ENCODE measurements around the gene MRPL3. TPM values are rescaled to one million over a fixed set of nuclear protein-coding genes. Genes with fewer than 3 reads are reported as not detected.

The MRPL3 gene
- total RNA-seq, 4 donors from 2014 or later = 23.9 to 64.3 (median 37.4) TPM

DNA sequence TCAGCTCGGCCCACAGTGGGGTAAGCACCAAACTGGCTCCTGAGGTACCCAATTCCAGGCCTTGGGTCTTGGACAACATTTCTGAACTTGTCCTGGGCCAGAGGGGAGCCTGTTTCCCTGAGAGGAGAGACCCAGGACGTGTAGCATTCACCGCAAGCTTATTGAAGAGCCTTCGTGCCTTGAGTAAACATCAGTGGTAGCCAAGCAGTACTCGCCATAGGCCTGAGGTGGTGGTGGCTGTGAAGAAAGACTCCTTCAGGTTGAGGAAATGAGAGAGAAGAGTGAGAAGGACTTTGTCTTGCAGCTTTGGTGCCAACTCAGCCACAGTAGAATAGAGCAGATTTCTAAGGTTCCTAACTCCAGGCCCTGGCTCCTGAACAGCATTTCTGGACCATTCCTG is 71.0 kb downstream of the MRPL3 start:
- in situ Hi-C loops (cut with MboI; ENCODE audit: low pct_ligation_motif_present in 1 of 4, low pct_unique_long_range_greater_than_20kb in 1 of 4, low sequenced_read_pairs in 3 of 4) (no loop called here), intact Hi-C loops (cut with DNase I; ENCODE audit: low total_unique reads) (no loop called here)
- Histone ChIP-seq H3K36me3 (no peaks in the 10 kb centered on the region), H3K4me3 (no peak overlapping the region), H3K27me3 (no peaks in the 10 kb centered on the region), H3K9me3 (no peaks in the 10 kb centered on the region), H3K27ac (no peak overlapping the region), H3K4me1 (no peaks in the 10 kb centered on the region)
- TF ChIP-seq, protein P1, sequence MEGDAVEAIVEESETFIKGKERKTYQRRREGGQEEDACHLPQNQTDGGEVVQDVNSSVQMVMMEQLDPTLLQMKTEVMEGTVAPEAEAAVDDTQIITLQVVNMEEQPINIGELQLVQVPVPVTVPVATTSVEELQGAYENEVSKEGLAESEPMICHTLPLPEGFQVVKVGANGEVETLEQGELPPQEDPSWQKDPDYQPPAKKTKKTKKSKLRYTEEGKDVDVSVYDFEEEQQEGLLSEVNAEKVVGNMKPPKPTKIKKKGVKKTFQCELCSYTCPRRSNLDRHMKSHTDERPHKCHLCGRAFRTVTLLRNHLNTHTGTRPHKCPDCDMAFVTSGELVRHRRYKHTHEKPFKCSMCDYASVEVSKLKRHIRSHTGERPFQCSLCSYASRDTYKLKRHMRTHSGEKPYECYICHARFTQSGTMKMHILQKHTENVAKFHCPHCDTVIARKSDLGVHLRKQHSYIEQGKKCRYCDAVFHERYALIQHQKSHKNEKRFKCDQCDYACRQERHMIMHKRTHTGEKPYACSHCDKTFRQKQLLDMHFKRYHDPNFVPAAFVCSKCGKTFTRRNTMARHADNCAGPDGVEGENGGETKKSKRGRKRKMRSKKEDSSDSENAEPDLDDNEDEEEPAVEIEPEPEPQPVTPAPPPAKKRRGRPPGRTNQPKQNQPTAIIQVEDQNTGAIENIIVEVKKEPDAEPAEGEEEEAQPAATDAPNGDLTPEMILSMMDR (IDR thresholded peaks at IDR 0.05) = no peak
- TF ChIP-seq POLR2AphosphoS5 (IDR thresholded peaks at IDR 0.05) (no peak), POLR2A (IDR thresholded peaks at IDR 0.05) (no peak), EP300 (IDR thresholded peaks at IDR 0.05; ENCODE audit: low read depth) (no peak)
- DNase-seq = no peak
- WGBS, 2 donors (ENCODE audit: low coverage in 1 of 2) = 0 to 76% methylated on average over 1 to 5 of the region's 5 CpGs

DNA sequence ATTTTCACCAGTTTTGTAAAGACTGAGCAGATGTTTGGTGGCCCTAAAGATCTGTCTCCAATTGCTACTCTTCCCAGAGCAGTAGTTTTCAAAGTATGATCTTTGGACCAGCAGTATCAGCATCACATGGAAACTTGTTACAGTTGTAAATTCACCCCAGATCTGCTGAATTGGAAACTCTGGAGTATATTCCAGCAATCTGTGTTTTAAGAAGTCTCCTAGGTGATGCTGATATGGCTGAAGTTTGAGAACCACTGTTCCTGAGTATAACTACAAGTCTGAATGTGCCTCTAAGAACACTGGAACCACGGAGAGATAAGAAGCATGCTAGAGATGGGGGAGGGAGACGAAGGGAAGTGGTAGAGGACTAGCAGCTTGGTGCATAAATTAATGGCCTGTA is 75.5 kb downstream of the MRPL3 start:
- intact Hi-C loops (cut with DNase I; ENCODE audit: low total_unique reads) (no loop called here), in situ Hi-C loops (cut with MboI; ENCODE audit: low pct_ligation_motif_present in 1 of 4, low pct_unique_long_range_greater_than_20kb in 1 of 4, low sequenced_read_pairs in 3 of 4) (no loop called here)
- Histone ChIP-seq H3K27ac (no peak overlapping the region), H3K4me3 (no peak overlapping the region), H3K27me3 (no peaks in the 10 kb centered on the region), H3K9me3 (no peaks in the 10 kb centered on the region), H3K36me3 (no peaks in the 10 kb centered on the region), H3K4me1 (no peaks in the 10 kb centered on the region)
- 20 to 51% methylated on average over 1 to 2 of the region's 2 CpGs for WGBS, 2 donors (ENCODE audit: low coverage in 1 of 2)
- DNase-seq = no peak
- TF ChIP-seq POLR2A (IDR thresholded peaks at IDR 0.05) = no peak
- TF ChIP-seq EP300 (IDR thresholded peaks at IDR 0.05; ENCODE audit: low read depth) = no peak

GRCh38 chr3:131421957-131422498 is 80.7 kb downstream of the MRPL3 start:
- H3K4me3 ChIP-seq = no peak overlapping the region
- H3K36me3 ChIP-seq = no peaks in the 10 kb centered on the region
- intact Hi-C loops (cut with DNase I; ENCODE audit: low total_unique reads) (no loop called here), in situ Hi-C loops (cut with MboI; ENCODE audit: low pct_ligation_motif_present in 1 of 4, low pct_unique_long_range_greater_than_20kb in 1 of 4, low sequenced_read_pairs in 3 of 4) (no loop called here)
- DNase-seq = no peak
- H3K27me3 ChIP-seq = no peaks in the 10 kb centered on the region
- no peaks in the 10 kb centered on the region for H3K4me1 ChIP-seq
- H3K27ac ChIP-seq = no peak overlapping the region
- no peaks in the 10 kb centered on the region for H3K9me3 ChIP-seq
- TF ChIP-seq POLR2AphosphoS5 (IDR thresholded peaks at IDR 0.05) = no peak
- no peak for TF ChIP-seq EP300 (IDR thresholded peaks at IDR 0.05; ENCODE audit: low read depth)
- no peak for TF ChIP-seq POLR2A (IDR thresholded peaks at IDR 0.05)
- TF ChIP-seq, protein P1 (IDR thresholded peaks at IDR 0.05) = no peak

DNA sequence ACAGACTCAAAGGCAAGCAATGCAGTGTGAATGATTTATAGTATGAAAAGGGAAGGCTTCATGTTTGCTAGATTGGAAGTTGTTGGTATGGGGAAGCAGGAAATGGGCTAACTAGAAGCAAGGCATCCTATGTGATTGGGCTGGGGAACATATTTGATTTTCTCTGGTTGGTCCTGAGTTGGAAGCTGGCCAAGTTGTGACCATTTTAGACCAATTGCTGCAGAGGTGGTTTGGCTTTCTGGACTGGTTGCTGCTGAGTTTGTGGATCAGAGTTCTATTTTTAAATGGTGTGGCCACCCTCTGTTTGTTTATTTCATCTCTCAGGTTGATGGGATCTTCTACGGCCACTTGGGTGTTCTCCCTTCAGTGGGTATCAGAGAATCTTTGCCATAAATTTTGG is 81.5 kb downstream of the MRPL3 start:
- in situ Hi-C loops (cut with MboI; ENCODE audit: low pct_ligation_motif_present in 1 of 4, low pct_unique_long_range_greater_than_20kb in 1 of 4, low sequenced_read_pairs in 3 of 4) (no loop called here), intact Hi-C loops (cut with DNase I; ENCODE audit: low total_unique reads) (no loop called here)
- 73% methylated on average over 1 of the region's 1 CpG; no CpG with 5 or more reads in 1 of the 2 donors for WGBS, 2 donors (ENCODE audit: low coverage in 1 of 2)
- TF ChIP-seq POLR2AphosphoS5 (IDR thresholded peaks at IDR 0.05) (no peak), POLR2A (IDR thresholded peaks at IDR 0.05) (no peak), EP300 (IDR thresholded peaks at IDR 0.05; ENCODE audit: low read depth) (no peak)
- TF ChIP-seq, protein P1 (IDR thresholded peaks at IDR 0.05) = no peak
- no peaks in the 10 kb centered on the region for H3K4me1 ChIP-seq
- no peak for DNase-seq
- H3K4me3 ChIP-seq = no peak overlapping the region
- no peaks in the 10 kb centered on the region for H3K9me3 ChIP-seq
- no peaks in the 10 kb centered on the region for H3K36me3 ChIP-seq
- H3K27ac ChIP-seq = no peak overlapping the region
- no peaks in the 10 kb centered on the region for H3K27me3 ChIP-seq

- no peak overlapping the region for H3K27ac ChIP-seq
- WGBS, 2 donors (ENCODE audit: low coverage in 1 of 2) = 83 to 100% methylated on average over 1 to 2 of the region's 2 CpGs
- no peak for DNase-seq
- H3K36me3 ChIP-seq = no peaks in the 10 kb centered on the region
- no peaks in the 10 kb centered on the region for H3K9me3 ChIP-seq
- no peaks in the 10 kb centered on the region for H3K27me3 ChIP-seq
- no peaks in the 10 kb centered on the region for H3K4me1 ChIP-seq
- H3K4me3 ChIP-seq = no peak overlapping the region
- in situ Hi-C loops (cut with MboI; ENCODE audit: low pct_ligation_motif_present in 1 of 4, low pct_unique_long_range_greater_than_20kb in 1 of 4, low sequenced_read_pairs in 3 of 4) (no loop called here), intact Hi-C loops (cut with DNase I; ENCODE audit: low total_unique reads) (no loop called here)
- TF ChIP-seq EP300 (IDR thresholded peaks at IDR 0.05; ENCODE audit: low read depth) (no peak), POLR2AphosphoS5 (IDR thresholded peaks at IDR 0.05) (no peak), POLR2A (IDR thresholded peaks at IDR 0.05) (no peak)
- TF ChIP-seq, protein P1 (IDR thresholded peaks at IDR 0.05) = no peak
Observed at GRCh38 chr3:131417751-131418150, 85.0 kb downstream of the MRPL3 start.

Measured in transverse colon (tissue), 4 donors.